Measurements from ENCODE around the gene REEP5.
A peak's percentile ranks its signal among the peaks of the same experiment; 100 is the strongest.

REEP5 gene

DNA sequence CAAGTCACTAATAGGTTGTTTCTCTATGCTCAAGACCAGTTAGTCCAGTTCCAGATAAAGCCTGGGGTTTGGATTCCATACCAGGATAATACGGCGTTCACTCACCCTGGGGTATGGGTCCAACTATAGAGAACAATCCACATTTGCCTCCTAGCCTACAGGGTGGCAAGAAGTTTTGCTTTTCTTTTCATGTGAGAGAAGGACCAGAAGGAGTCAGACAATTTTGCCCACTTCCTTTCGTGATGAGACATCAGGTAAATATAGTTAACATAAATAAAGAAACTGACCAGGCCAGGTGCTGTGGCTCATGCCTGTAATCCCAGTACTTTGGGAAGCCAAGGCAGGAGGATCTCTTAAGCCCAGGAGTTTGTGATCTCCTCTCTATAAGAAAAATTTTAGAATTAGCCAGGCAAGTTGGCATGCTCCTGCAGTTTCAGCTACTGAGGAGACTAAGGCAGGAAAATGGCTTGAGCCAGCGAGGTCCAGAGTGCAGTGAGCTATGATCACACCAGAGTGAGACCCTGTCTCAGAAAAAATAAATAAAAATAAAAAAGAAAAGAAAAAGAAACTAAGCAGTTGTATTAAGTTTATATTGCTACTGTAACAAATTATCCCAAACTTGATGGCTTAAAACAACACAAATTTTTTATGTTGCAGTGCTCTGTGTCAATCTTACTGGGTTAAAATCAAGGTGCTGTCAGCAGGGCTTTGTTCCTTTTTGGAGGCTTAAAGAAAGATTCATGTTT is 7.5 kb upstream of the REEP5 start:
- H3K4me3 ChIP-seq (ENCODE audit: low read depth in 1 of 2, low read length in 2 of 2), result no peak overlapping the region
- no peak overlapping the region for H3K27ac ChIP-seq (ENCODE audit: low read length)
- no peaks in the 10 kb centered on the region for H3K9me3 ChIP-seq (ENCODE audit: control insufficient read depth in 1 of 2, low read length in 2 of 2)
- no peaks in the 10 kb centered on the region for H3K36me3 ChIP-seq (ENCODE audit: control insufficient read depth in 1 of 2, insufficient read depth in 2 of 2, low read length in 2 of 2)
- no peaks in the 10 kb centered on the region for H3K4me1 ChIP-seq (ENCODE audit: control insufficient read depth in 1 of 2, insufficient read depth in 2 of 2, low read length in 2 of 2)
- no peaks in the 10 kb centered on the region for H3K27me3 ChIP-seq (ENCODE audit: low read depth, low read length)

DNA sequence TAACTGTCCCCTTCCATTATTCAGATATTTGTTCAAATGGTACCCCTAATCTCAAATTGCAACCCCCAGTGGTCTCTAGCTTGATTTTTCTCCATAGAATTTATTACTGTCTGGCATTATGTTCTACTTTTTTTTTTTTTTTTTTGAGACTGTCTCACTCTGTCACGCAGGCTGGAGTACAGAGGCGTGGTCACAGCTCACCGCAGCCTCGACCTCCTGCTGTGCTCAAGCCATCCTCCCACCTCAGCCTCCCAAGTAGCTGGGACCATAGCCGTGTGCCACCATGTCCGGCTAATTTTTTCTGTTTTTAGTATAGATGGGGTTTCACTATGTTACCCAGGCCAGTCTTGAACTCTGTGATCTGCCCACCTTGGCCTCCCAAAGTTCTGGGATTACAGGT is 2.0 kb upstream of the REEP5 start:
- Histone ChIP-seq H3K27ac (ENCODE audit: low read length) (no peak overlapping the region), H3K36me3 (ENCODE audit: control insufficient read depth in 1 of 2, insufficient read depth in 2 of 2, low read length in 2 of 2) (no peaks in the 10 kb centered on the region), H3K27me3 (ENCODE audit: low read depth, low read length) (no peaks in the 10 kb centered on the region), H3K9me3 (ENCODE audit: control insufficient read depth in 1 of 2, low read length in 2 of 2) (no peaks in the 10 kb centered on the region), H3K4me3 (ENCODE audit: low read depth in 1 of 2, low read length in 2 of 2) (no peak overlapping the region), H3K4me1 (ENCODE audit: control insufficient read depth in 1 of 2, insufficient read depth in 2 of 2, low read length in 2 of 2) (peaks cover 0 to 31% of the 10 kb centered on the region in 2 donors)

DNA sequence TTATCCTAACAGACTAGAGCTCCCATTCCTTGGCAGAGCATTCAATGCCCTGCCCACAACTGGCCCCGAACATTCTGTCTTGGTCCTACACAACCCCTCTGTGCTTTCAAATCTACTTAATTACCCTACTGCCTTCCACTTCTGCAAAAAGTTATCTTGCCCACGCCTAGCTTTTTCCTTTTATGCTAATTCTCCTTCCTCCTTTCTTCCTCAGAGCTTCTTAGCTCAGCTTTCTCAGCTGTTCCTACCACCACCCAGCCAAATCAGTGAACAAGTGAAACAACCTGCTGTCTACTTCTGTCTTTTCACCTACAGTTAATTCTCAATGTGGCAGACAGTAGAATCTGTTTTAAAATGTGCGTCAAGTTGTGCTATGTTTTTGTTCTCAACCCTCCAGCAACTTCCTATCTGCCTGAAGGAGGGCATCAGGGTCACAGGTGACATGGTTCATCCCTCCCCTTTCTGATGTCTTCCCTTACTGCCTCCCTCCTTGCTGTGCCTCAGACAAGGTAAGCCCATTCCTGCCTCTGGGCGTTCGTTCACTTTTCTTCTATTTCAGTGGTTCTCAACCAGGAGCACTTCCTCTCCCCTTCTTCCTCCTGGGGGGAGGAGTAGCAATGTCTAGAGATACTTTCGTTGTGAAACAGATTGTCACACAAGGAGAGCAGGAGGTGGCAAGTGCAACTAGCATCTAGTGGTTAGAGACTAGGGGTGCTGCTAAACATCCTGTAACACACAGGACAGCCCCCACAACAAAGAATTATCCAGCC is 1.3 kb upstream of the REEP5 start:
- H3K27me3 ChIP-seq (ENCODE audit: low read depth, low read length), result no peaks in the 10 kb centered on the region
- H3K36me3 ChIP-seq (ENCODE audit: control insufficient read depth in 1 of 2, insufficient read depth in 2 of 2, low read length in 2 of 2), result peaks cover 0 to 4% of the 10 kb centered on the region in 2 donors
- H3K4me1 ChIP-seq (ENCODE audit: control insufficient read depth in 1 of 2, insufficient read depth in 2 of 2, low read length in 2 of 2), result peaks cover 6 to 37% of the 10 kb centered on the region in 2 donors
- no peaks in the 10 kb centered on the region for H3K9me3 ChIP-seq (ENCODE audit: control insufficient read depth in 1 of 2, low read length in 2 of 2)
- H3K27ac ChIP-seq (ENCODE audit: low read length), result peak overlapping the region; percentile 1
- peak overlapping the region in 1 of 2 donors; percentile 53 for H3K4me3 ChIP-seq (ENCODE audit: low read depth in 1 of 2, low read length in 2 of 2)

DNA sequence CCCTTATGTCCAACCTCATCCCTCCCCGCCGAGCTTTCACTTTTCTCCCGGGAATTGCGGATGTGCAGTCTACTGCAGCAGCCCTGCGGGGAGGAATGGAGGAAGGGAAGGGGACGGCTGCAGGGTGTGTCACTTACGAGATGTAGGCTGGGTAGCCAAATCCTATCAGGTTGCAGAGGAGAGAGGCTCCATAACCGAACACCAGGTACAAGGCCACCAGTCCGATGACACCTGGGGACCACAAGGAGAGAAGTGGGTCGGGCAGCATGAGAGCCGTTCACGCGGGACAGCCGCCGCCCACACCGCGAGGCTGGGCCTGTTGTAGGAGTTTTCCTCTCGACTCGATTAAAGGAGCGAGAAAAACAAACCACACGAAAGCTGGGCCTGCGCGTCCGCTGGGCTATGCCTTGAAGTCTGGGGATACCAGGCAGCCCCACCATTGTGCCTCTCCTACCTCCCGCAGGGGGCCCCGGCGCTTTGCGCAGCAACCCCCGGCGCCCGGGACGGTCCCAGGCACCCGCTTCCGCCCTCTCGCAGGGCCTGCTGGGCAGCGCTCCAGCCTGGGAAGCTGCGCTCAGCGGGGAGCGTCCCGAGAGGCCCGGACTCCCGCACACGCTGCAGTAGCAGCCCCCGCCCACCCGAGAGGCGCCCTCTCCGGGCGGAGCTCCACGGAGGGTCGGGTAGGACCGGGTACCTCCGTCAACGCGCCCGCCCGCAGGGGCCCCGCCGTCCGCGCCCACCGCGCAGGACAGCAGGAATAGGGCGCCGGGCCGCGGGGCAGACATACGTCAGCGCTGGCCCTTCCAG is 798 bp downstream of the REEP5 start:
- H3K36me3 ChIP-seq (ENCODE audit: control insufficient read depth in 1 of 2, insufficient read depth in 2 of 2, low read length in 2 of 2), result peaks cover 5 to 25% of the 10 kb centered on the region in 2 donors

DNA sequence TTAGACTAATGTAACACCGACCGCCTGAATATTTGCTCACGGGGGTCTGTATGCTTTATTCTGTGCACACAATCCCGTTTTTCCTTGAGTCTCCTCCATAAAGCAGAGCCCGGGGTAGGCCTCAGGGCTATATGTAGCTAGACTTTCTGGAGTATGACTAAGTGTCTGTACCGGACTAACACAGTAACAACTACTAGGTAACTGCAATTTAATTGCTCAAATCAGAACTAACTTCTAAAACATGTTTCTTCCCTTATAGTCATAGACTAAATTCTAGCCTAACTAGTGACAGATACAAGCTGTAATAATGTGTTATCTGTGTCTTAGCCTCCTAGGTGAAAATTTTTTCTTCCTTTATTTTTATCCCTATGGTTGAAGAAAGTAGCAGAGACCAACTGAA is 2.1 kb downstream of the REEP5 start:
- no peaks in the 10 kb centered on the region for H3K27me3 ChIP-seq (ENCODE audit: low read depth, low read length)
- peaks cover 5 to 25% of the 10 kb centered on the region in 2 donors for H3K36me3 ChIP-seq (ENCODE audit: control insufficient read depth in 1 of 2, insufficient read depth in 2 of 2, low read length in 2 of 2)
- H3K4me1 ChIP-seq (ENCODE audit: control insufficient read depth in 1 of 2, insufficient read depth in 2 of 2, low read length in 2 of 2), result peaks cover 11 to 59% of the 10 kb centered on the region in 2 donors
- H3K4me3 ChIP-seq (ENCODE audit: low read depth in 1 of 2, low read length in 2 of 2), result peak overlapping the region; percentile 82 to 90
- H3K27ac ChIP-seq (ENCODE audit: low read length), result no peak overlapping the region
- H3K9me3 ChIP-seq (ENCODE audit: control insufficient read depth in 1 of 2, low read length in 2 of 2), result no peaks in the 10 kb centered on the region

More for the DNA sequence above, 798 bp downstream of the REEP5 start:
- Histone ChIP-seq H3K4me3 (ENCODE audit: low read depth in 1 of 2, low read length in 2 of 2) (peak overlapping the region; percentile 82 to 90), H3K27ac (ENCODE audit: low read length) (peak overlapping the region; percentile 90), H3K9me3 (ENCODE audit: control insufficient read depth in 1 of 2, low read length in 2 of 2) (no peaks in the 10 kb centered on the region), H3K27me3 (ENCODE audit: low read depth, low read length) (no peaks in the 10 kb centered on the region), H3K4me1 (ENCODE audit: control insufficient read depth in 1 of 2, insufficient read depth in 2 of 2, low read length in 2 of 2) (peaks cover 11 to 53% of the 10 kb centered on the region in 2 donors)

DNA sequence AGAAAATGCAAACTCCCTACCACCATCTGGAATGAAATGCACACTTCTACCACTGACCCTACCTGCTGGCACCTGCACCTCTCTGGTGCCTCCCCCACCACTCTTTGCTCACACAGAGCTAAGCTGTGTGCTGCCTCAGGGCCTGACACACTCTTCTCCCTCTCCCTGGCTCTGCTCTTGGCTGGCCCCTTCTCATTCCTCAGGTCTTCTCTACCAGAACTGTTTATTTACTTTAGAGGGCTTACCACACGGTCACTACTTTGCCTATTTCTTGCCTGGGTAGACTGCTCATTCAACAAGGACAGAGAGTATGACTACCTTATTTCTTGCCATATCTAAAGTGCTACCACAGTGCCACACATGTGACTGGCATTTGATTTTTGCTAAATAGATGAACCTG is 3.3 kb downstream of the REEP5 start:
- Histone ChIP-seq H3K4me1 (ENCODE audit: control insufficient read depth in 1 of 2, insufficient read depth in 2 of 2, low read length in 2 of 2) (peaks cover 11 to 62% of the 10 kb centered on the region in 2 donors), H3K9me3 (ENCODE audit: control insufficient read depth in 1 of 2, low read length in 2 of 2) (no peaks in the 10 kb centered on the region), H3K36me3 (ENCODE audit: control insufficient read depth in 1 of 2, insufficient read depth in 2 of 2, low read length in 2 of 2) (peaks cover 9 to 25% of the 10 kb centered on the region in 2 donors), H3K27ac (ENCODE audit: low read length) (no peak overlapping the region), H3K4me3 (ENCODE audit: low read depth in 1 of 2, low read length in 2 of 2) (no peak overlapping the region), H3K27me3 (ENCODE audit: low read depth, low read length) (no peaks in the 10 kb centered on the region)

DNA sequence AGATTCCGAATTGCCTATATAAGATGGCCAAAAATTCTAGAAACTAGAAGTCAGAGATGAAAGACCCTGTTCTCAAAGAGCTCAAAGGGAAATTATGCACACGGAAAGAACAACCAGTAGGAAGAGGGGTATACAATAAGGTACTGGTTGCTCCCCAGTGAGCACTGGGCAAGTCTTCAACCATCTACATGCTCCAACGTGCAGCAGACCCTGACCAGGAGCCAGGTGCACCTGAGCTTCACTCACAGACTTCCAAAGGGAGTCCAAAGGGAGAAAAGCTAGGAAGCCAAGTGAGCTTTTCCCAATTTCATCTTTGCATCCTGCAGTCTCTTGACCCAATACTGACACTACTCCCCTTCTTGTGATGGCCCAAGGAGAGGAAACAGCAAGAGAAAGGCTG is 3.9 kb downstream of the REEP5 start:
- H3K4me3 ChIP-seq (ENCODE audit: low read depth in 1 of 2, low read length in 2 of 2), result no peak overlapping the region
- no peaks in the 10 kb centered on the region for H3K27me3 ChIP-seq (ENCODE audit: low read depth, low read length)
- H3K27ac ChIP-seq (ENCODE audit: low read length), result no peak overlapping the region
- peaks cover 11 to 59% of the 10 kb centered on the region in 2 donors for H3K4me1 ChIP-seq (ENCODE audit: control insufficient read depth in 1 of 2, insufficient read depth in 2 of 2, low read length in 2 of 2)
- no peaks in the 10 kb centered on the region for H3K9me3 ChIP-seq (ENCODE audit: control insufficient read depth in 1 of 2, low read length in 2 of 2)
- H3K36me3 ChIP-seq (ENCODE audit: control insufficient read depth in 1 of 2, insufficient read depth in 2 of 2, low read length in 2 of 2), result peaks cover 9 to 25% of the 10 kb centered on the region in 2 donors

DNA sequence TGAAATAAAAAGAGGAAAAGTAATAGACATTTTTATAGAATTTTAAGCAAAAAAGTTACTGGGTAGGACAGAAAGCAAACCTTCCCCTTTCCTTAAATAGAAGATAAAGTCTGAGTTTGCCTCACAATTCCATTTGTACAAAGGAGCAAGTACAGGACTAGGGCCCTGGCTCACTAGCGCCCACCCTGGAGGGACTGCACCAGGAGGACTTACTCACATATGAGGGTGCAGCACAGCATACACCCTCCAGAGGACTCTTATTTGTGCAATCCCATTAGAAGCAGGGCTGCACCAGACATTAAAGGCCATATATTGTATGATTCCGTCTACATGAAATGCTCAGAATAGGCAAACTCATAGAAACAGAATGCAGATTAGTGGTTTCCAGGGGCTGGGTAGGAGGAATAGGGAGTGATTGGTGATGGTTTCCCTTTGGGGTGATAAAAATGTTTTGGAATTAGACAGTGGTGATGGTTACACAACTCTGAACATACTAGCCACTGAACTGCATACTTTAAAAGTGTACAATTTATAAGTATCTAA is 4.5 kb downstream of the REEP5 start:
- peaks cover 9 to 25% of the 10 kb centered on the region in 2 donors for H3K36me3 ChIP-seq (ENCODE audit: control insufficient read depth in 1 of 2, insufficient read depth in 2 of 2, low read length in 2 of 2)
- no peaks in the 10 kb centered on the region for H3K9me3 ChIP-seq (ENCODE audit: control insufficient read depth in 1 of 2, low read length in 2 of 2)
- no peaks in the 10 kb centered on the region for H3K27me3 ChIP-seq (ENCODE audit: low read depth, low read length)
- H3K4me3 ChIP-seq (ENCODE audit: low read depth in 1 of 2, low read length in 2 of 2), result no peak overlapping the region
- no peak overlapping the region for H3K27ac ChIP-seq (ENCODE audit: low read length)
- peaks cover 11 to 53% of the 10 kb centered on the region in 2 donors for H3K4me1 ChIP-seq (ENCODE audit: control insufficient read depth in 1 of 2, insufficient read depth in 2 of 2, low read length in 2 of 2)

DNA sequence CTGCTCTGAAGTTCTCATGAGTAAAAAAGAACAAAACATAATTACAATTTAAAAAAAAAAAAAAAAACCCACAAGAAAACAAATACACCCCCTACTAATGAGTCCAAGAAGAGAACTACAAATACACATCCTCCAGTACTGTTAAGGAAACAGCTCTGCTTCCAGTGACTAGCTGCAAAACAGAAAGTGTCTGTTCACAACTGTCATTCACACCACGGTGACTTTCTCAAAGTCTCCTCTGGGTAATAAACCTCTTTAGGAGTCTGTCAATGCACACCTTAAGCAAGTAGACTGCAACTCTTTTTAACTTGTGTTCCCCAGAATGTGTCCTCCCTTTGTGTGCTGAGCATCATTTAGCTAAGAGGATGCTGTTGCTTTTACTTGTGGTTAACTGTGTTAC is 6.2 kb downstream of the REEP5 start:
- H3K4me3 ChIP-seq (ENCODE audit: low read depth in 1 of 2, low read length in 2 of 2), result no peak overlapping the region
- no peaks in the 10 kb centered on the region for H3K27me3 ChIP-seq (ENCODE audit: low read depth, low read length)
- peaks cover 11 to 55% of the 10 kb centered on the region in 2 donors for H3K4me1 ChIP-seq (ENCODE audit: control insufficient read depth in 1 of 2, insufficient read depth in 2 of 2, low read length in 2 of 2)
- no peak overlapping the region for H3K27ac ChIP-seq (ENCODE audit: low read length)
- H3K9me3 ChIP-seq (ENCODE audit: control insufficient read depth in 1 of 2, low read length in 2 of 2), result no peaks in the 10 kb centered on the region
- peaks cover 9 to 27% of the 10 kb centered on the region in 2 donors for H3K36me3 ChIP-seq (ENCODE audit: control insufficient read depth in 1 of 2, insufficient read depth in 2 of 2, low read length in 2 of 2)

DNA sequence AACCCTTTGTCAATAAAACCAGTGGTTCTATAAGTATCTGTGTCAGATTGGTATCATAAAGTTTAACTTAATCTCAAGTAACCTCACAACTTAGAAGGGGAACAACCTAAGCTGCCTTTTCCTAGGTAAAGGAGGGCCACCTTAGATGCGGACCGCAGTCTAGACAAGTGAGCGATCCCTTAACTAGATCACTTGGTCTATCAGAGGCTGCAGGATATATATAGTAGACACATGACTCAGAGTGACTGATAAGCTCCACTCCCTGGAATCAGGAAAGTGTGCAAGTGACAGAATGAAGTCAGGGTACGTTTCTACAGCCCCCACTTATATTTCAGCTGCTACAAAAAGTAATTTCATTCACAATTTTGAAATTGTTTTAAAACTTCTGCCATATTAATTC is 7.4 kb downstream of the REEP5 start:
- Histone ChIP-seq H3K4me3 (ENCODE audit: low read depth in 1 of 2, low read length in 2 of 2) (no peak overlapping the region), H3K36me3 (ENCODE audit: control insufficient read depth in 1 of 2, insufficient read depth in 2 of 2, low read length in 2 of 2) (peaks cover 9 to 39% of the 10 kb centered on the region in 2 donors), H3K4me1 (ENCODE audit: control insufficient read depth in 1 of 2, insufficient read depth in 2 of 2, low read length in 2 of 2) (peaks cover 11 to 42% of the 10 kb centered on the region in 2 donors), H3K27me3 (ENCODE audit: low read depth, low read length) (no peaks in the 10 kb centered on the region), H3K9me3 (ENCODE audit: control insufficient read depth in 1 of 2, low read length in 2 of 2) (no peaks in the 10 kb centered on the region), H3K27ac (ENCODE audit: low read length) (no peak overlapping the region)

DNA sequence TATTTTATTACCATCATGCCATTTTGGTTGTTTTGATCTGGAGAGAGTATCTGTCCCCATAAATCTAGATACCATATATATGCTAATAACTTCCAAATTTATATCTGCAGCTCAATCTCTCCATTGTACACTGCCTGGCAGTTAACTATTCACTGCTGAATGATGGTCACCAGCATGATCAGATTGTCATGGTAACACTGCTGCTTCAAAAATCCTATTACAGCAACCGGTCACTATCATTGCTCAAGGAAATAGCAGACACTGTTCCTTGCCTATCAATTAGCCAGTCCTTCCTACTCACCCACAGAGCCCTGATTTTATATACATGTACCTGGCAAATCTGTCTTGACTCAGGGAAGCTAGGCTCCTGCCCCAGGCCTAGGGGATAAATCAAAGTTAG is 11.5 kb downstream of the REEP5 start:
- peaks cover 4 to 27% of the 10 kb centered on the region in 2 donors for H3K36me3 ChIP-seq (ENCODE audit: control insufficient read depth in 1 of 2, insufficient read depth in 2 of 2, low read length in 2 of 2)
- no peak overlapping the region for H3K27ac ChIP-seq (ENCODE audit: low read length)
- peaks cover 0 to 18% of the 10 kb centered on the region in 2 donors for H3K4me1 ChIP-seq (ENCODE audit: control insufficient read depth in 1 of 2, insufficient read depth in 2 of 2, low read length in 2 of 2)
- no peak overlapping the region for H3K4me3 ChIP-seq (ENCODE audit: low read depth in 1 of 2, low read length in 2 of 2)
- H3K27me3 ChIP-seq (ENCODE audit: low read depth, low read length), result no peaks in the 10 kb centered on the region
- H3K9me3 ChIP-seq (ENCODE audit: control insufficient read depth in 1 of 2, low read length in 2 of 2), result no peaks in the 10 kb centered on the region
